ENCODE measurements around the gene KRTAP4-16.
"Not testable (repeated sequence)": the region's sequence is repeated elsewhere in the genome, so short reads cannot be mapped to it uniquely, and the experiment has no call there.

The KRTAP4-16 gene

GRCh38 chr17:41123991-41124371, 22.0 kb upstream of the KRTAP4-16 start, which contains the start of gene KRTAP4-12:
Gene KRTAP4-12, minus strand, starts transcription at chr17:41124182. Its CDS starts 60 bp downstream, at chr17:41124122.
- H3K36me3 ChIP-seq (ENCODE audit: control insufficient read depth, insufficient read depth, low read length); DNase-seq; H3K4me3 ChIP-seq (ENCODE audit: low read length); H3K79me2 ChIP-seq (ENCODE audit: control insufficient read depth, insufficient read depth, low read length); H3K79me1 ChIP-seq (ENCODE audit: low read length); H3K9ac ChIP-seq (ENCODE audit: low read length); H2BK15ac ChIP-seq (replicated peaks; ENCODE audit: low read depth); H2BK120ac ChIP-seq (ENCODE audit: low read depth, low read length); H3K18ac ChIP-seq (ENCODE audit: low read length); H2AK5ac ChIP-seq (ENCODE audit: low read length); H3K4me1 ChIP-seq (ENCODE audit: control insufficient read depth, low read depth, low read length); H3K4me2 ChIP-seq (ENCODE audit: low read length); H3K27me3 ChIP-seq (ENCODE audit: insufficient read depth, low read length, poor library complexity); H4K8ac ChIP-seq (ENCODE audit: low read depth, low read length); H3K56ac ChIP-seq (ENCODE audit: low read length); H3K23ac ChIP-seq (ENCODE audit: low read length); H3K4ac ChIP-seq (ENCODE audit: low read depth, low read length); H2BK5ac ChIP-seq (ENCODE audit: low read length); H3K27ac ChIP-seq (ENCODE audit: low read depth, low read length); H4K5ac ChIP-seq (ENCODE audit: low read length): not testable (repeated sequence)
- no CpG with 5 or more reads among the region's 3 CpGs for WGBS (ENCODE audit: extremely low coverage, insufficient coverage, low lambda C conversion rate)

- not testable (repeated sequence) for H3K4me2 ChIP-seq (ENCODE audit: low read length); H3K79me1 ChIP-seq (ENCODE audit: low read length); H3K18ac ChIP-seq (ENCODE audit: low read length); H3K4ac ChIP-seq (ENCODE audit: low read depth, low read length); DNase-seq; H3K27me3 ChIP-seq (ENCODE audit: insufficient read depth, low read length, poor library complexity); H3K27ac ChIP-seq (ENCODE audit: low read depth, low read length); H3K23ac ChIP-seq (ENCODE audit: low read length); H2BK5ac ChIP-seq (ENCODE audit: low read length); H2AK5ac ChIP-seq (ENCODE audit: low read length); H3K4me3 ChIP-seq (ENCODE audit: low read length); H3K4me1 ChIP-seq (ENCODE audit: control insufficient read depth, low read depth, low read length); H4K5ac ChIP-seq (ENCODE audit: low read length); H3K36me3 ChIP-seq (ENCODE audit: control insufficient read depth, insufficient read depth, low read length); H4K8ac ChIP-seq (ENCODE audit: low read depth, low read length); H3K56ac ChIP-seq (ENCODE audit: low read length); H2BK15ac ChIP-seq (replicated peaks; ENCODE audit: low read depth); H3K9ac ChIP-seq (ENCODE audit: low read length); H2BK120ac ChIP-seq (ENCODE audit: low read depth, low read length); H3K79me2 ChIP-seq (ENCODE audit: control insufficient read depth, insufficient read depth, low read length)
- WGBS (ENCODE audit: extremely low coverage, insufficient coverage, low lambda C conversion rate), result no CpG with 5 or more reads among the region's 12 CpGs
These were observed 21.4 kb upstream of the KRTAP4-16 start for GRCh38 chr17:41123292-41123990.

GRCh38 chr17:41121742-41122141, 19.7 kb upstream of the KRTAP4-16 start:
- no CpG with 5 or more reads among the region's 2 CpGs for WGBS (ENCODE audit: extremely low coverage, insufficient coverage, low lambda C conversion rate)
- Histone ChIP-seq H3K23ac (ENCODE audit: low read length) (no peak overlapping the region), H3K27me3 (ENCODE audit: insufficient read depth, low read length, poor library complexity) (no peaks in the 10 kb centered on the region)

GRCh38 chr17:41119696-41120690, 18.0 kb upstream of the KRTAP4-16 start:
- not testable (repeated sequence) for H3K27me3 ChIP-seq (ENCODE audit: insufficient read depth, low read length, poor library complexity); H3K79me1 ChIP-seq (ENCODE audit: low read length); H3K4me2 ChIP-seq (ENCODE audit: low read length); H3K23ac ChIP-seq (ENCODE audit: low read length); H2BK5ac ChIP-seq (ENCODE audit: low read length); H3K4me1 ChIP-seq (ENCODE audit: control insufficient read depth, low read depth, low read length); H3K18ac ChIP-seq (ENCODE audit: low read length); H3K4me3 ChIP-seq (ENCODE audit: low read length); H3K36me3 ChIP-seq (ENCODE audit: control insufficient read depth, insufficient read depth, low read length); H4K5ac ChIP-seq (ENCODE audit: low read length); H3K9ac ChIP-seq (ENCODE audit: low read length); H4K8ac ChIP-seq (ENCODE audit: low read depth, low read length); H2BK120ac ChIP-seq (ENCODE audit: low read depth, low read length); H3K56ac ChIP-seq (ENCODE audit: low read length); H3K4ac ChIP-seq (ENCODE audit: low read depth, low read length); DNase-seq; H2BK15ac ChIP-seq (replicated peaks; ENCODE audit: low read depth); H2AK5ac ChIP-seq (ENCODE audit: low read length); H3K27ac ChIP-seq (ENCODE audit: low read depth, low read length); H3K79me2 ChIP-seq (ENCODE audit: control insufficient read depth, insufficient read depth, low read length)
- no CpG with 5 or more reads among the region's 11 CpGs for WGBS (ENCODE audit: extremely low coverage, insufficient coverage, low lambda C conversion rate)

More at GRCh38 chr17:41121742-41122141, 19.7 kb upstream of the KRTAP4-16 start:
- no peak overlapping the region for H3K4ac ChIP-seq (ENCODE audit: low read depth, low read length)
- no peaks in the 10 kb centered on the region for H3K4me1 ChIP-seq (ENCODE audit: control insufficient read depth, low read depth, low read length)
- DNase-seq, result no peak
- no peak overlapping the region for H3K4me2 ChIP-seq (ENCODE audit: low read length)
- no peak overlapping the region for H3K18ac ChIP-seq (ENCODE audit: low read length)
- no peak overlapping the region for H2AK5ac ChIP-seq (ENCODE audit: low read length)
- no peaks in the 10 kb centered on the region for H3K79me1 ChIP-seq (ENCODE audit: low read length)
- no peak overlapping the region for H2BK5ac ChIP-seq (ENCODE audit: low read length)
- no peak overlapping the region for H2BK15ac ChIP-seq (replicated peaks; ENCODE audit: low read depth)
- no peak overlapping the region for H2BK120ac ChIP-seq (ENCODE audit: low read depth, low read length)
- H3K4me3 ChIP-seq (ENCODE audit: low read length), result no peak overlapping the region
- H3K27ac ChIP-seq (ENCODE audit: low read depth, low read length), result no peak overlapping the region
- H4K8ac ChIP-seq (ENCODE audit: low read depth, low read length), result no peak overlapping the region
- H3K56ac ChIP-seq (ENCODE audit: low read length), result no peak overlapping the region
- H3K79me2 ChIP-seq (ENCODE audit: control insufficient read depth, insufficient read depth, low read length), result no peaks in the 10 kb centered on the region
- no peaks in the 10 kb centered on the region for H3K36me3 ChIP-seq (ENCODE audit: control insufficient read depth, insufficient read depth, low read length)
- H3K9ac ChIP-seq (ENCODE audit: low read length), result no peak overlapping the region
- H4K5ac ChIP-seq (ENCODE audit: low read length), result no peak overlapping the region

GRCh38 chr17:41118721-41119120, 16.7 kb upstream of the KRTAP4-16 start:
- H3K18ac ChIP-seq (ENCODE audit: low read length), result no peak overlapping the region
- DNase-seq, result no peak
- no peak overlapping the region for H3K4ac ChIP-seq (ENCODE audit: low read depth, low read length)
- H4K8ac ChIP-seq (ENCODE audit: low read depth, low read length), result no peak overlapping the region
- H3K27ac ChIP-seq (ENCODE audit: low read depth, low read length), result no peak overlapping the region
- H3K4me2 ChIP-seq (ENCODE audit: low read length), result no peak overlapping the region
- no peaks in the 10 kb centered on the region for H3K4me1 ChIP-seq (ENCODE audit: control insufficient read depth, low read depth, low read length)
- no peaks in the 10 kb centered on the region for H3K27me3 ChIP-seq (ENCODE audit: insufficient read depth, low read length, poor library complexity)
- H2BK5ac ChIP-seq (ENCODE audit: low read length), result no peak overlapping the region
- no CpG with 5 or more reads among the region's 4 CpGs for WGBS (ENCODE audit: extremely low coverage, insufficient coverage, low lambda C conversion rate)
- H3K56ac ChIP-seq (ENCODE audit: low read length), result no peak overlapping the region
- no peak overlapping the region for H2BK120ac ChIP-seq (ENCODE audit: low read depth, low read length)
- no peak overlapping the region for H4K5ac ChIP-seq (ENCODE audit: low read length)
- no peak overlapping the region for H3K9ac ChIP-seq (ENCODE audit: low read length)
- H3K23ac ChIP-seq (ENCODE audit: low read length), result no peak overlapping the region
- H2BK15ac ChIP-seq (replicated peaks; ENCODE audit: low read depth), result no peak overlapping the region
- H3K4me3 ChIP-seq (ENCODE audit: low read length), result no peak overlapping the region
- no peaks in the 10 kb centered on the region for H3K79me1 ChIP-seq (ENCODE audit: low read length)
- no peaks in the 10 kb centered on the region for H3K79me2 ChIP-seq (ENCODE audit: control insufficient read depth, insufficient read depth, low read length)
- H3K36me3 ChIP-seq (ENCODE audit: control insufficient read depth, insufficient read depth, low read length), result no peaks in the 10 kb centered on the region
- H2AK5ac ChIP-seq (ENCODE audit: low read length), result no peak overlapping the region

Data from mesendoderm (in vitro differentiated cells).